ENCODE results near the gene LTB4R.
A peak's percentile ranks its signal among the peaks of the same experiment; 100 is the strongest.

LTB4R gene

GRCh38 chr14:24323341-24323740, 12.0 kb downstream of the LTB4R start:
- DNase-seq (ENCODE audit: low read depth in 3 of 3): no peak

- DNase-seq (ENCODE audit: low read depth in 3 of 3): no peak
Measured at GRCh38 chr14:24324024-24324423, 12.7 kb downstream of the LTB4R start.

- no peak for DNase-seq (ENCODE audit: low read depth in 3 of 3)
Measured at GRCh38 chr14:24325041-24325530, 13.8 kb downstream of the LTB4R start.

GRCh38 chr14:24325963-24326362, 14.7 kb downstream of the LTB4R start:
- no peak for DNase-seq (ENCODE audit: low read depth in 3 of 3)

GRCh38 chr14:24327303-24327702, 16.0 kb downstream of the LTB4R start:
- DNase-seq (ENCODE audit: low read depth in 3 of 3): no peak

GRCh38 chr14:24327914-24328313, 16.6 kb downstream of the LTB4R start:
- peak in 1 of 3 experiments; percentile 28 for DNase-seq (ENCODE audit: low read depth in 3 of 3)

- no peak for DNase-seq (ENCODE audit: low read depth in 3 of 3)
Measured at GRCh38 chr14:24329073-24329663, 17.9 kb downstream of the LTB4R start.

GRCh38 chr14:24329736-24330135, 18.4 kb downstream of the LTB4R start:
- DNase-seq (ENCODE audit: low read depth in 3 of 3): peak in 1 of 3 experiments; percentile 36

GRCh38 chr14:24330973-24331674, 19.8 kb downstream of the LTB4R start:
- DNase-seq (ENCODE audit: low read depth in 3 of 3): no peak

GRCh38 chr14:24331731-24332267, 20.5 kb downstream of the LTB4R start:
- DNase-seq (ENCODE audit: low read depth in 3 of 3): no peak

GRCh38 chr14:24332268-24332993, 21.1 kb downstream of the LTB4R start:
- peak; percentile 62 to 79 (median 72) for DNase-seq (ENCODE audit: low read depth in 3 of 3)

- no peak for DNase-seq (ENCODE audit: low read depth in 3 of 3)
Measured at GRCh38 chr14:24334431-24335291, 23.4 kb downstream of the LTB4R start, which contains the start of gene ADCY4. Gene ADCY4 (minus strand): TSS chr14:24335071. CDS start chr14:24334652, 419 bp downstream.

- DNase-seq (ENCODE audit: low read depth in 3 of 3): no peak
Measured at GRCh38 chr14:24335461-24336171, 24.3 kb downstream of the LTB4R start.

- no peak for DNase-seq (ENCODE audit: low read depth in 3 of 3)
Measured at GRCh38 chr14:24337144-24337823, 26.0 kb downstream of the LTB4R start.

GRCh38 chr14:24337824-24338175, 26.5 kb downstream of the LTB4R start:
- no peak for DNase-seq (ENCODE audit: low read depth in 3 of 3)

- no peak for DNase-seq (ENCODE audit: low read depth in 3 of 3)
Measured at GRCh38 chr14:24338843-24339242, 27.5 kb downstream of the LTB4R start.

- DNase-seq (ENCODE audit: low read depth in 3 of 3): peak; percentile 33 to 68 (median 36)
Measured at GRCh38 chr14:24339284-24340151, 28.2 kb downstream of the LTB4R start, which contains the start of gene RIPK3. Gene RIPK3 (minus strand): TSS chr14:24339991. CDS start chr14:24339826, 165 bp downstream.

GRCh38 chr14:24340606-24341005, 29.3 kb downstream of the LTB4R start:
- DNase-seq (ENCODE audit: low read depth in 3 of 3): no peak

- DNase-seq (ENCODE audit: low read depth in 3 of 3): no peak
Measured at GRCh38 chr14:24342889-24343288, 31.6 kb downstream of the LTB4R start.

Data from stimulated activated CD4-positive, alpha-beta T cell treated with anti-CD3 and anti-CD28 coated beads, TNF-alpha, amount 100 ng/mL, for 24 hours (primary cell).